Peyer's patch (tissue), 4 donors: ENCODE measurements around the gene TBATA.

ENCODE experiments used
- POLR2A ChIP-seq, 2 donors: fragments of 450-650 bp; IDR thresholded peaks; one replicate each; pipeline ENCODE4 v1.5.1; 2017; ENCODE audit warnings: antibody characterized with exemption in 2 of 2, mild to moderate bottlenecking in 2 of 2, moderate library complexity in 2 of 2
- TF ChIP-seq, protein P1 (sequence below), 6 experiments: fragments of 450-650 bp in 4 of 6; fragments of 200-600 bp in 2 of 6; sonication (generic) in 1 of 6; IDR thresholded peaks; one replicate each; pipeline ENCODE4 v1.5.1; 2017 to 2019; ENCODE audit warnings: antibody characterized with exemption in 6 of 6, mild to moderate bottlenecking in 3 of 6, moderate library complexity in 1 of 6

DNA sequence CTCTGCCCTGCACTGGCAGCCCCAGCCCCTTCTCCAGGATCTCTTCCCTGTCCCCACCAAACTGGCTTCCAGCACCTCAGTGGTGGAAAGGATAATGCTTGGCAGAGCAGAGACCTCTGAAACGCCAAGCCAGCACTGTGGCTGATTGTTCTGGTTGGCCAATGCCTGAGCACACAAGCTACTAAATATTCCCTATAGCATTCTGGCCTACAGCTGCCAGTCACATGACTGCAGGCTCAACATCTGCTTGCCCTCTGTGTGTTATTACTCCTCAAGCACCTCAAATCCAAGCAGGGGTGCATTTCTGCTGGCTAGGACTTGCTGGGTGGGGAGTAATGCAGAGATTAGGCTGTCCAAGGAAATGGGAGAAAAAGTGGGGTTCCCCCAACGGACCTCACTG is 6.1 kb downstream of the TBATA start:
- TF ChIP-seq, protein P1, sequence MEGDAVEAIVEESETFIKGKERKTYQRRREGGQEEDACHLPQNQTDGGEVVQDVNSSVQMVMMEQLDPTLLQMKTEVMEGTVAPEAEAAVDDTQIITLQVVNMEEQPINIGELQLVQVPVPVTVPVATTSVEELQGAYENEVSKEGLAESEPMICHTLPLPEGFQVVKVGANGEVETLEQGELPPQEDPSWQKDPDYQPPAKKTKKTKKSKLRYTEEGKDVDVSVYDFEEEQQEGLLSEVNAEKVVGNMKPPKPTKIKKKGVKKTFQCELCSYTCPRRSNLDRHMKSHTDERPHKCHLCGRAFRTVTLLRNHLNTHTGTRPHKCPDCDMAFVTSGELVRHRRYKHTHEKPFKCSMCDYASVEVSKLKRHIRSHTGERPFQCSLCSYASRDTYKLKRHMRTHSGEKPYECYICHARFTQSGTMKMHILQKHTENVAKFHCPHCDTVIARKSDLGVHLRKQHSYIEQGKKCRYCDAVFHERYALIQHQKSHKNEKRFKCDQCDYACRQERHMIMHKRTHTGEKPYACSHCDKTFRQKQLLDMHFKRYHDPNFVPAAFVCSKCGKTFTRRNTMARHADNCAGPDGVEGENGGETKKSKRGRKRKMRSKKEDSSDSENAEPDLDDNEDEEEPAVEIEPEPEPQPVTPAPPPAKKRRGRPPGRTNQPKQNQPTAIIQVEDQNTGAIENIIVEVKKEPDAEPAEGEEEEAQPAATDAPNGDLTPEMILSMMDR (IDR thresholded peaks at IDR 0.05), result no peak
- no peak for TF ChIP-seq POLR2A (IDR thresholded peaks at IDR 0.05)
